GM12878 (cell line): Measurements from ENCODE around the gene CARD14. TPM values are rescaled to one million over a fixed set of nuclear protein-coding genes. Genes with fewer than 3 reads are reported as not detected.

Experiments used
- BACH1 ChIP-seq: fragments of 450-650 bp; IDR thresholded peaks from 2 replicates; pipeline ENCODE4 v1.6.1; 2017; ENCODE audit warnings: mild to moderate bottlenecking, borderline replicate concordance
- BRCA1 ChIP-seq: IDR thresholded peaks from 2 replicates; pipeline ENCODE4 v1.6.1; 2011; ENCODE audit warnings: low read depth, low read length, improper control_type of control experiment
- CTCF ChIP-seq, 3 experiments: IDR thresholded peaks in 2 of 3; conservative IDR thresholded peaks in 1 of 3; 2 replicates each; pipeline ENCODE4 v1.5.1; 2011; ENCODE audit warnings: low read depth in 3 of 3, low read length in 3 of 3, mild to moderate bottlenecking in 3 of 3, control low read depth in 2 of 3, moderate library complexity in 2 of 3, inconsistent platforms in 1 of 3, mixed read lengths in 1 of 3; ENCODE audit not compliant: control insufficient read depth in 2 of 3, insufficient read depth in 1 of 3; ENCODE audit errors: extremely low read depth in 1 of 3
- GATAD2B ChIP-seq: fragments of 450-650 bp; conservative IDR thresholded peaks from 2 replicates; pipeline ENCODE4 v1.6.1; 2017; ENCODE audit warnings: low read depth, mild to moderate bottlenecking, moderate library complexity
- HDAC2 ChIP-seq: fragments of 200-600 bp; sonication (generic); IDR thresholded peaks from 2 replicates; pipeline ENCODE4 v1.6.1; 2017
- JUND ChIP-seq: IDR thresholded peaks from 2 replicates; pipeline ENCODE4 v1.6.1; 2012; ENCODE audit warnings: low read depth, mild to moderate bottlenecking, low read length, improper control_type of control experiment, moderate library complexity
- MLLT1 ChIP-seq: fragments of 450-650 bp; IDR thresholded peaks from 2 replicates; pipeline ENCODE4 v1.6.1; 2016; ENCODE audit warnings: mild to moderate bottlenecking
- NR2F1 ChIP-seq: fragments of 450-650 bp; conservative IDR thresholded peaks from 2 replicates; pipeline ENCODE4 v1.6.1; 2017; ENCODE audit warnings: mild to moderate bottlenecking
- PRDM15 ChIP-seq: fragments of 450-650 bp; formaldehyde crosslinking; IDR thresholded peaks from 2 replicates; pipeline ENCODE4 v1.4.0; 2020; ENCODE audit warnings: mild to moderate bottlenecking, moderate library complexity
- SMAD5 ChIP-seq: IDR thresholded peaks from 2 replicates; pipeline ENCODE4 v1.6.1; 2016; ENCODE audit warnings: antibody characterized with exemption, low read depth
- SP1 ChIP-seq: IDR thresholded peaks from one replicate; pipeline ENCODE4 v1.6.1; 2011; ENCODE audit warnings: low read depth, low read length
- WRNIP1 ChIP-seq: IDR thresholded peaks from 2 replicates; pipeline ENCODE4 v1.6.1; 2011; ENCODE audit warnings: low read depth, low read length, improper control_type of control experiment, borderline replicate concordance
- ZNF622 ChIP-seq: fragments of 450-650 bp; IDR thresholded peaks from 2 replicates; pipeline ENCODE4 v1.6.1; 2017; ENCODE audit warnings: mild to moderate bottlenecking, inconsistent platforms
- polyA plus RNA-seq, 11 experiments: library from polyadenylated mRNA; depleted of rRNA in 4 of 11; unstranded in 6 of 11; stranded (reverse) in 5 of 11; fragments of >200 nt; fragmentation: Nextera tagmentation in 4 of 11; fragmentation: Illumina TruSeq in 1 of 11; extraction: Ambion mirVana in 4 of 11; extraction: Trizol in 1 of 11; gene quantifications; 1 replicate in 1 of 11; 2 replicates in 10 of 11; pipeline versions ENCODE4 v1.2.1 to v1.2.3, GENCODE V29; 2011 to 2016; ENCODE audit warnings: inconsistent platforms in 2 of 11, missing spikeins in 2 of 11, low read depth in 1 of 11
- total RNA-seq, 4 experiments: library from RNA; depleted of rRNA in 3 of 4; stranded (reverse); fragments of >200 nt in 3 of 4; fragmentation: Illumina TruSeq in 1 of 4; extraction: Trizol in 1 of 4; gene quantifications; 2 replicates each; pipeline versions ENCODE4 v1.2.1 to v1.2.3, GENCODE V29; 2013 to 2021
- TF ChIP-seq, protein P1 (sequence below): fragments of 450-650 bp; IDR thresholded peaks from 2 replicates; pipeline ENCODE4 v1.6.1; 2017; ENCODE audit warnings: mild to moderate bottlenecking, moderate library complexity
- TF ChIP-seq, protein P2 (sequence below): fragments of 450-650 bp; formaldehyde crosslinking; IDR thresholded peaks from 2 replicates; pipeline ENCODE4 v1.5.0; 2022; ENCODE audit warnings: mild to moderate bottlenecking, missing genetic modification characterization

CARD14 gene
- total and polyA plus RNA-seq, 10 of the 15 experiments (the other 5 are each of a cell fraction or from before 2014, with no cell fraction given), result 0.08 to 0.15 TPM; not detected in 8

- TF ChIP-seq, protein P1, sequence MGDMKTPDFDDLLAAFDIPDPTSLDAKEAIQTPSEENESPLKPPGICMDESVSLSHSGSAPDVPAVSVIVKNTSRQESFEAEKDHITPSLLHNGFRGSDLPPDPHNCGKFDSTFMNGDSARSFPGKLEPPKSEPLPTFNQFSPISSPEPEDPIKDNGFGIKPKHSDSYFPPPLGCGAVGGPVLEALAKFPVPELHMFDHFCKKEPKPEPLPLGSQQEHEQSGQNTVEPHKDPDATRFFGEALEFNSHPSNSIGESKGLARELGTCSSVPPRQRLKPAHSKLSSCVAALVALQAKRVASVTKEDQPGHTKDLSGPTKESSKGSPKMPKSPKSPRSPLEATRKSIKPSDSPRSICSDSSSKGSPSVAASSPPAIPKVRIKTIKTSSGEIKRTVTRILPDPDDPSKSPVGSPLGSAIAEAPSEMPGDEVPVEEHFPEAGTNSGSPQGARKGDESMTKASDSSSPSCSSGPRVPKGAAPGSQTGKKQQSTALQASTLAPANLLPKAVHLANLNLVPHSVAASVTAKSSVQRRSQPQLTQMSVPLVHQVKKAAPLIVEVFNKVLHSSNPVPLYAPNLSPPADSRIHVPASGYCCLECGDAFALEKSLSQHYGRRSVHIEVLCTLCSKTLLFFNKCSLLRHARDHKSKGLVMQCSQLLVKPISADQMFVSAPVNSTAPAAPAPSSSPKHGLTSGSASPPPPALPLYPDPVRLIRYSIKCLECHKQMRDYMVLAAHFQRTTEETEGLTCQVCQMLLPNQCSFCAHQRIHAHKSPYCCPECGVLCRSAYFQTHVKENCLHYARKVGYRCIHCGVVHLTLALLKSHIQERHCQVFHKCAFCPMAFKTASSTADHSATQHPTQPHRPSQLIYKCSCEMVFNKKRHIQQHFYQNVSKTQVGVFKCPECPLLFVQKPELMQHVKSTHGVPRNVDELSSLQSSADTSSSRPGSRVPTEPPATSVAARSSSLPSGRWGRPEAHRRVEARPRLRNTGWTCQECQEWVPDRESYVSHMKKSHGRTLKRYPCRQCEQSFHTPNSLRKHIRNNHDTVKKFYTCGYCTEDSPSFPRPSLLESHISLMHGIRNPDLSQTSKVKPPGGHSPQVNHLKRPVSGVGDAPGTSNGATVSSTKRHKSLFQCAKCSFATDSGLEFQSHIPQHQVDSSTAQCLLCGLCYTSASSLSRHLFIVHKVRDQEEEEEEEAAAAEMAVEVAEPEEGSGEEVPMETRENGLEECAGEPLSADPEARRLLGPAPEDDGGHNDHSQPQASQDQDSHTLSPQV, result no peak
- no peak for TF ChIP-seq CTCF (IDR thresholded peaks at IDR 0.05 in 2 of 3, conservative IDR thresholded peaks at IDR 0.05 in 1 of 3; ENCODE audit: control insufficient read depth in 2 of 3, extremely low read depth in 1 of 3, insufficient read depth in 1 of 3, low read depth in 3 of 3, low read length in 3 of 3)
- TF ChIP-seq SMAD5, result no peak
- 0 out of 2 replicates have a peak, but pooled peaks have one; percentile 6 for TF ChIP-seq MLLT1
- no peak for TF ChIP-seq ZNF622
- TF ChIP-seq, protein P2, sequence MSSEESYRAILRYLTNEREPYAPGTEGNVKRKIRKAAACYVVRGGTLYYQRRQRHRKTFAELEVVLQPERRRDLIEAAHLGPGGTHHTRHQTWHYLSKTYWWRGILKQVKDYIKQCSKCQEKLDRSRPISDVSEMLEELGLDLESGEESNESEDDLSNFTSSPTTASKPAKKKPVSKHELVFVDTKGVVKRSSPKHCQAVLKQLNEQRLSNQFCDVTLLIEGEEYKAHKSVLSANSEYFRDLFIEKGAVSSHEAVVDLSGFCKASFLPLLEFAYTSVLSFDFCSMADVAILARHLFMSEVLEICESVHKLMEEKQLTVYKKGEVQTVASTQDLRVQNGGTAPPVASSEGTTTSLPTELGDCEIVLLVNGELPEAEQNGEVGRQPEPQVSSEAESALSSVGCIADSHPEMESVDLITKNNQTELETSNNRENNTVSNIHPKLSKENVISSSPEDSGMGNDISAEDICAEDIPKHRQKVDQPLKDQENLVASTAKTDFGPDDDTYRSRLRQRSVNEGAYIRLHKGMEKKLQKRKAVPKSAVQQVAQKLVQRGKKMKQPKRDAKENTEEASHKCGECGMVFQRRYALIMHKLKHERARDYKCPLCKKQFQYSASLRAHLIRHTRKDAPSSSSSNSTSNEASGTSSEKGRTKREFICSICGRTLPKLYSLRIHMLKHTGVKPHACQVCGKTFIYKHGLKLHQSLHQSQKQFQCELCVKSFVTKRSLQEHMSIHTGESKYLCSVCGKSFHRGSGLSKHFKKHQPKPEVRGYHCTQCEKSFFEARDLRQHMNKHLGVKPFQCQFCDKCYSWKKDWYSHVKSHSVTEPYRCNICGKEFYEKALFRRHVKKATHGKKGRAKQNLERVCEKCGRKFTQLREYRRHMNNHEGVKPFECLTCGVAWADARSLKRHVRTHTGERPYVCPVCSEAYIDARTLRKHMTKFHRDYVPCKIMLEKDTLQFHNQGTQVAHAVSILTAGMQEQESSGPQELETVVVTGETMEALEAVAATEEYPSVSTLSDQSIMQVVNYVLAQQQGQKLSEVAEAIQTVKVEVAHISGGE (CRISPR knock-in tag), result no peak
- TF ChIP-seq HDAC2, result no peak
- no peak for TF ChIP-seq PRDM15 (CRISPR knock-in tag)
- no peak for TF ChIP-seq BRCA1
- no peak for TF ChIP-seq WRNIP1
- TF ChIP-seq SP1, result no peak
- TF ChIP-seq GATAD2B, result 0 out of 2 replicates have a peak, but pooled peaks have one; percentile 76
- no peak for TF ChIP-seq BACH1
- TF ChIP-seq JUND, result no peak
- TF ChIP-seq NR2F1, result peak; percentile 63
These were observed 50.4 kb downstream of the CARD14 start, which contains the start of the genes SGSH and SLC26A11 (continued) for GRCh38 chr17:80220054-80220735.
